Neutrophil (primary cell): Measurements from ENCODE around the gene LHFPL5.

Experiments used
- H3K27ac ChIP-seq: fragments of 200-600 bp; sonication (generic); 2 replicates; pipeline ENCODE4 v1.5.1; 2016; ENCODE audit warnings: mild to moderate bottlenecking, moderate library complexity
- H3K27me3 ChIP-seq: fragments of 200-600 bp; sonication (generic); 2 replicates; pipeline ENCODE4 v1.6.0; 2016; ENCODE audit warnings: mild to moderate bottlenecking
- H3K36me3 ChIP-seq: fragments of 200-600 bp; sonication (generic); 2 replicates; pipeline ENCODE4 v1.5.1; 2017
- H3K4me1 ChIP-seq, 2 experiments: fragments of 200-600 bp in 1 of 2; sonication (generic) in 1 of 2; 1 replicate in 1 of 2; 2 replicates in 1 of 2; pipeline versions ENCODE4 v1.5.1 to v1.6.1; 2013 to 2016; ENCODE audit warnings: low read depth in 1 of 2, low read length in 1 of 2, mild to moderate bottlenecking in 1 of 2, moderate library complexity in 1 of 2; ENCODE audit not compliant: control insufficient read depth in 1 of 2, insufficient read depth in 1 of 2
- H3K4me3 ChIP-seq, 2 experiments: fragments of 200-600 bp in 1 of 2; sonication (generic) in 1 of 2; 1 replicate in 1 of 2; 2 replicates in 1 of 2; pipeline ENCODE4 v1.5.1; 2013 to 2016; ENCODE audit warnings: low read depth in 1 of 2, low read length in 1 of 2, mild to moderate bottlenecking in 1 of 2, moderate library complexity in 1 of 2
- H3K9me3 ChIP-seq: fragments of 200-600 bp; sonication (generic); 2 replicates; pipeline ENCODE4 v1.5.1; 2016
- CTCF ChIP-seq: fragments of 200-600 bp; sonication (generic); IDR thresholded peaks from 2 replicates; pipeline ENCODE4 v1.5.1; 2016; ENCODE audit warnings: antibody characterized with exemption

Gene LHFPL5

GRCh38 chr6:35859367-35859766 lies 54.2 kb downstream of the LHFPL5 start:
- Histone ChIP-seq H3K9me3 (no peaks in the 10 kb centered on the region), H3K4me3 (no peak overlapping the region), H3K27me3 (no peaks in the 10 kb centered on the region), H3K27ac (no peak overlapping the region), H3K36me3 (peaks cover 77% of the 10 kb centered on the region), H3K4me1 (no peaks in the 10 kb centered on the region)
- no peak for TF ChIP-seq CTCF
